Suppressor macrophage treated with lipopolysaccharide for 1 hour (primary cell): ENCODE results near the gene KLRC3.
"Not testable (repeated sequence)": the region's sequence is repeated elsewhere in the genome, so short reads cannot be mapped to it uniquely, and the experiment has no call there.

Experiments
- DNase-seq, 3 donors: peaks; one replicate each; pipeline ENCODE4 v3.0.0-alpha.2; 2020 to 2022

KLRC3 gene

GRCh38 chr12:10420334-10420733, at the start of gene KLRC3:
Gene KLRC3, minus strand, starts transcription at chr12:10420595. Its CDS starts 45 bp downstream, at chr12:10420550.
- not testable (repeated sequence) for DNase-seq

GRCh38 chr12:10469701-10470100, 49.3 kb upstream of the KLRC3 start:
- no peak for DNase-seq

GRCh38 chr12:10466311-10466710, 45.9 kb upstream of the KLRC3 start:
- DNase-seq, result no peak

GRCh38 chr12:10457760-10458159, 37.4 kb upstream of the KLRC3 start:
- DNase-seq, result no peak

GRCh38 chr12:10456856-10457255, 36.5 kb upstream of the KLRC3 start:
- no peak for DNase-seq

GRCh38 chr12:10455766-10456165, 35.4 kb upstream of the KLRC3 start:
- DNase-seq, result no peak

- no peak for DNase-seq
Observed at GRCh38 chr12:10454531-10454930, 34.1 kb upstream of the KLRC3 start.

GRCh38 chr12:10453156-10453555, 32.8 kb upstream of the KLRC3 start, which contains the start of gene KLRC1:
Gene KLRC1, minus strand, starts transcription at chr12:10453377. Its CDS starts 2,221 bp downstream, at chr12:10451156.
- DNase-seq, result no peak

- DNase-seq, result no peak
Observed at GRCh38 chr12:10448236-10448635, 27.8 kb upstream of the KLRC3 start.

GRCh38 chr12:10446052-10446451, 25.7 kb upstream of the KLRC3 start:
- not testable (repeated sequence) for DNase-seq

GRCh38 chr12:10441144-10441543, 20.7 kb upstream of the KLRC3 start:
- DNase-seq, result not testable (repeated sequence)

GRCh38 chr12:10439608-10440274, 19.3 kb upstream of the KLRC3 start:
- not testable (repeated sequence) for DNase-seq

- DNase-seq, result not testable (repeated sequence)
Observed at GRCh38 chr12:10437601-10438000, 17.2 kb upstream of the KLRC3 start.

- DNase-seq, result peak in 2 of 3 donors; percentile 18 to 24
Observed at GRCh38 chr12:10435816-10436215, 15.4 kb upstream of the KLRC3 start, which contains the start of gene KLRC2. Gene KLRC2, minus strand, starts transcription at chr12:10436010. Its CDS starts 24 bp downstream, at chr12:10435986.

- not testable (repeated sequence) for DNase-seq
Observed at GRCh38 chr12:10430623-10431022, 10.2 kb upstream of the KLRC3 start.

- not testable (repeated sequence) for DNase-seq
Observed at GRCh38 chr12:10425938-10426337, 5.5 kb upstream of the KLRC3 start.

GRCh38 chr12:10424260-10424899, 4.0 kb upstream of the KLRC3 start:
- peak in 1 of 3 donors; percentile 4 for DNase-seq

- DNase-seq, result not testable (repeated sequence)
Observed at GRCh38 chr12:10422159-10422558, 1.8 kb upstream of the KLRC3 start.

GRCh38 chr12:10409392-10409791, 11.0 kb downstream of the KLRC3 start, which contains the start of gene KLRC4:
Gene KLRC4, minus strand, starts transcription at chr12:10409757. Its CDS starts 182 bp downstream, at chr12:10409575.
- DNase-seq, result peak; percentile 36 to 52 (median 38)

GRCh38 chr12:10408842-10409241, 11.6 kb downstream of the KLRC3 start:
- DNase-seq, result no peak

GRCh38 chr12:10406725-10407124, 13.7 kb downstream of the KLRC3 start:
- peak; percentile 44 to 58 (median 55) for DNase-seq

GRCh38 chr12:10405294-10405693, 15.1 kb downstream of the KLRC3 start:
- no peak for DNase-seq

GRCh38 chr12:10404798-10405197, 15.6 kb downstream of the KLRC3 start:
- no peak for DNase-seq

- DNase-seq, result no peak
Observed at GRCh38 chr12:10400829-10401228, 19.6 kb downstream of the KLRC3 start.
